Loucy (cell line): ENCODE measurements around the gene C10orf143.

Experiments
- CTCF ChIP-seq: fragments of 200-600 bp; sonication (generic); conservative IDR thresholded peaks from 2 replicates; pipeline ENCODE4 v1.5.1; 2014; ENCODE audit warnings: mild to moderate bottlenecking, antibody characterized with exemption, low read length
- EZH2phosphoT487 ChIP-seq: fragments of 200-600 bp; IDR thresholded peaks from 2 replicates; pipeline ENCODE4 v1.6.1; 2018; ENCODE audit warnings: antibody characterized with exemption, mild to moderate bottlenecking, moderate library complexity, borderline replicate concordance

- no peak for TF ChIP-seq CTCF
- no peak for TF ChIP-seq EZH2phosphoT487
These were observed 47.7 kb downstream of the C10orf143 start for GRCh38 chr10:130062976-130063375.
